GM23338 (cell line): ENCODE results near the gene SIGLEC12.

ENCODE experiments used
- CREB1 ChIP-seq: fragments of 250-450 bp; sonication (Bioruptor Pico); IDR thresholded peaks from 2 replicates; pipeline ENCODE4 v1.5.0; 2020; ENCODE audit warnings: low read depth, mild to moderate bottlenecking, moderate library complexity
- CTCF ChIP-seq, 2 experiments: fragments of 200-600 bp in 1 of 2; sonication (generic) in 1 of 2; conservative IDR thresholded peaks; 2 replicates each; pipeline versions ENCODE4 v1.5.1 to v1.6.1; 2016 to 2017; ENCODE audit warnings: antibody characterized with exemption in 2 of 2, low read depth in 2 of 2, mild to moderate bottlenecking in 2 of 2, moderate library complexity in 1 of 2
- EZH2 ChIP-seq: fragments of 200-600 bp; sonication (generic); IDR thresholded peaks from one replicate; pipeline ENCODE4 v1.8.0; 2017; ENCODE audit warnings: antibody characterized with exemption, mild to moderate bottlenecking, low read depth; ENCODE audit not compliant: unreplicated experiment
- EZH2phosphoT487 ChIP-seq: fragments of 200-600 bp; sonication (generic); IDR thresholded peaks from one replicate; pipeline ENCODE4 v1.8.1; 2018; ENCODE audit warnings: antibody characterized with exemption; ENCODE audit not compliant: unreplicated experiment
- NANOG ChIP-seq: IDR thresholded peaks from 2 replicates; pipeline ENCODE4 v1.6.1; 2016; ENCODE audit warnings: antibody characterized with exemption, borderline replicate concordance
- POLR2AphosphoS5 ChIP-seq: IDR thresholded peaks from 2 replicates; pipeline ENCODE4 v1.6.1; 2016; ENCODE audit warnings: antibody characterized with exemption, low read depth
- ZNF331 ChIP-seq: fragments of 250-450 bp; sonication (Bioruptor Pico); IDR thresholded peaks from 2 replicates; pipeline ENCODE4 v1.5.0; 2020; ENCODE audit warnings: low read depth, mild to moderate bottlenecking, moderate library complexity

- TF ChIP-seq EZH2 = no peak
- no peak for TF ChIP-seq NANOG
- no peak for TF ChIP-seq CTCF (conservative IDR thresholded peaks at IDR 0.05; ENCODE audit: low read depth in 2 of 2)
- TF ChIP-seq EZH2phosphoT487 = no peak
- TF ChIP-seq POLR2AphosphoS5 = no peak
- TF ChIP-seq CREB1 (CRISPR knock-in tag) = no peak
- no peak for TF ChIP-seq ZNF331
These were observed 15.5 kb downstream of the SIGLEC12 start for GRCh38 chr19:51485960-51486660.
